ENCODE measurements around the gene PCYT1A. TPM values are rescaled to one million over a fixed set of nuclear protein-coding genes. Genes with fewer than 3 reads are reported as not detected.
"Not testable (repeated sequence)": the region's sequence is repeated elsewhere in the genome, so short reads cannot be mapped to it uniquely, and the experiment has no call there.

The PCYT1A gene
- total RNA-seq, 2 donors from 2014 or later, result 41.8 to 78.3 TPM

GRCh38 chr3:196207159-196207832 is 80.2 kb downstream of the PCYT1A start:
- Histone ChIP-seq H3K4me1 (replicated peaks) (no peaks in the 10 kb centered on the region), H3K9me3 (no peaks in the 10 kb centered on the region), H3K27ac (no peak overlapping the region), H3K4me3 (peak overlapping the region; percentile 10 to 16), H3K36me3 (no peaks in the 10 kb centered on the region), H3K27me3 (replicated peaks; ENCODE audit: insufficient read depth) (no peaks in the 10 kb centered on the region)
- intact Hi-C loops (cut with DNase I), result no loop called here
- whole genome bisulfite sequencing, result 26% methylated on average over 30 of the region's 70 CpGs
- TF ChIP-seq POLR2A (IDR thresholded peaks at IDR 0.05), result no peak
- no peak for TF ChIP-seq POLR2AphosphoS5 (IDR thresholded peaks at IDR 0.05)
- TF ChIP-seq, protein P1, sequence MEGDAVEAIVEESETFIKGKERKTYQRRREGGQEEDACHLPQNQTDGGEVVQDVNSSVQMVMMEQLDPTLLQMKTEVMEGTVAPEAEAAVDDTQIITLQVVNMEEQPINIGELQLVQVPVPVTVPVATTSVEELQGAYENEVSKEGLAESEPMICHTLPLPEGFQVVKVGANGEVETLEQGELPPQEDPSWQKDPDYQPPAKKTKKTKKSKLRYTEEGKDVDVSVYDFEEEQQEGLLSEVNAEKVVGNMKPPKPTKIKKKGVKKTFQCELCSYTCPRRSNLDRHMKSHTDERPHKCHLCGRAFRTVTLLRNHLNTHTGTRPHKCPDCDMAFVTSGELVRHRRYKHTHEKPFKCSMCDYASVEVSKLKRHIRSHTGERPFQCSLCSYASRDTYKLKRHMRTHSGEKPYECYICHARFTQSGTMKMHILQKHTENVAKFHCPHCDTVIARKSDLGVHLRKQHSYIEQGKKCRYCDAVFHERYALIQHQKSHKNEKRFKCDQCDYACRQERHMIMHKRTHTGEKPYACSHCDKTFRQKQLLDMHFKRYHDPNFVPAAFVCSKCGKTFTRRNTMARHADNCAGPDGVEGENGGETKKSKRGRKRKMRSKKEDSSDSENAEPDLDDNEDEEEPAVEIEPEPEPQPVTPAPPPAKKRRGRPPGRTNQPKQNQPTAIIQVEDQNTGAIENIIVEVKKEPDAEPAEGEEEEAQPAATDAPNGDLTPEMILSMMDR (IDR thresholded peaks at IDR 0.05), result no peak
- DNase-seq (ENCODE audit: low spot score), result no peak

DNA sequence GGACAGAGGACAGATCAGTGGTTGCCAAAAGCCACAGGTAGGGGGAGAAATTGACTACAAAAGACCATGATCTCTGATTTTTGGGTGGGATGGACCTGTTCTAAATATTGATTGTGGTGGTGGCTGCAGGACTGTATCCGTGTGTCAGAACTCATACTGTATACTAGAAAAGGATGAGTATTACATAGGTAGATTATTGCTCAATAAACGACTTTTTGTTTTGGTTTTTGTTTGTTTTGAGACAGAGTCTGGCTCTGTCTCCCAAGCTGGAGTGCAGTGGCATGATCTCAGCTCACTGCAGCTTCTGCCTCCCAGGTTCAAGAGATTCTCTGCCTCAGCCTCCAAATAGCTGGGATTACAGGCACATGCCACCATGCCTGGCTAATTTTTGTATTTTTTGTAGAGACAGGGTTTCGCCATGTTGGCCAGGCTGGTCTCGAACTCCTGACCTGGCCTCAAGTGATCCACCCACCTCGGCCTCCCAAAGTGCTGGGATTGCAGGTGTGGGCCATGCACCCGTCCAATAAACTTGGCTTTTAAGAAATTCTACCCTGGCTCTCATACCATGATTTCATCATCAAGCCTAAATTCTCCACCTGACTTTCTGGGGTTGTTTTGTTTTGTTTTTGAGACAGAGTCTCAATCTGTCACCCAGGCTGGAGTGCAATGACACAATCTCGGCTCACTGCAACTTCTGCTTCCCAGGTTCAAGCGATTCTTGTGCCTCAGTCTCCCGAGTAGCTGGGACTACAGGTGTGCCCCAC is 81.9 kb downstream of the PCYT1A start:
- 84% methylated on average over 9 of the region's 9 CpGs for WGBS
- H3K4me3 ChIP-seq; H3K9me3 ChIP-seq; intact Hi-C loops (cut with DNase I); H3K36me3 ChIP-seq; H3K27ac ChIP-seq; DNase-seq (ENCODE audit: low spot score); H3K4me1 ChIP-seq (replicated peaks); H3K27me3 ChIP-seq (replicated peaks; ENCODE audit: insufficient read depth): not testable (repeated sequence)

GRCh38 chr3:196203846-196204245 is 83.7 kb downstream of the PCYT1A start:
- Histone ChIP-seq H3K27me3 (replicated peaks; ENCODE audit: insufficient read depth) (no peaks in the 10 kb centered on the region), H3K4me1 (replicated peaks) (no peaks in the 10 kb centered on the region), H3K9me3 (no peaks in the 10 kb centered on the region), H3K4me3 (no peak overlapping the region), H3K36me3 (no peaks in the 10 kb centered on the region), H3K27ac (no peak overlapping the region)
- intact Hi-C loops (cut with DNase I), result no loop called here
- 86% methylated on average over 3 of the region's 3 CpGs for WGBS
- DNase-seq (ENCODE audit: low spot score), result no peak
- no peak for TF ChIP-seq POLR2AphosphoS5 (IDR thresholded peaks at IDR 0.05)
- TF ChIP-seq, protein P1 (IDR thresholded peaks at IDR 0.05), result no peak
- TF ChIP-seq POLR2A (IDR thresholded peaks at IDR 0.05), result no peak

DNA sequence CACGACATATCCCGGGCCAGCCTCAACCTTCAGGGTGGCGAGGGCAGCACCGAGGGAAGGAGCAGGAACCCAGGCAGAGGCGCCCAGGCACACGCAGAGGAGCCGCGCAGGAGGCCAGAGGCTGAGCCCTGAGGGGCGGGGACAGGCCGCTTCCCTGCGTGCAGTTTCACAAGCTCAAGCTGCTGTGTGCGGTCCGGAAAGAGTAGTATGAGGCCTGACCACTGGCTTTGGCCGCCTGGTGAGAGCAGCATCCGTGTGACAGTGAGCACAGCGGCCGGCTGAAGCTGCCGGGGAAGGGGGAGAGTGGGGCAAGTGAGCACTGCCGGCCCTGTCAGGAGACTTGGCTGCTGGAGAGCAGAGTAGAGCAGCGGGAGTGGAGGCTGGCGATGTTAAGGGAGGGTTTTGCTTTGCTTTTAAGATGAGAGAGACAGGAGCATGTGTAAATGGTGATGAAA is 85.0 kb downstream of the PCYT1A start:
- no peak for DNase-seq (ENCODE audit: low spot score)
- Histone ChIP-seq H3K27me3 (replicated peaks; ENCODE audit: insufficient read depth) (no peaks in the 10 kb centered on the region), H3K9me3 (no peaks in the 10 kb centered on the region), H3K4me1 (replicated peaks) (no peaks in the 10 kb centered on the region), H3K27ac (no peak overlapping the region), H3K36me3 (no peaks in the 10 kb centered on the region), H3K4me3 (no peak overlapping the region)
- TF ChIP-seq POLR2A (IDR thresholded peaks at IDR 0.05) (no peak), POLR2AphosphoS5 (IDR thresholded peaks at IDR 0.05) (no peak)
- TF ChIP-seq, protein P1 (IDR thresholded peaks at IDR 0.05), result no peak
- intact Hi-C loops (cut with DNase I), result no loop called here
- 51% methylated on average over 21 of the region's 21 CpGs for WGBS

GRCh38 chr3:196198771-196199753 is 88.5 kb downstream of the PCYT1A start:
- intact Hi-C loops (cut with DNase I), result no loop called here
- 79% methylated on average over 18 of the region's 19 CpGs for WGBS
- no peak overlapping the region for H3K27ac ChIP-seq
- DNase-seq (ENCODE audit: low spot score), result no peak
- no peaks in the 10 kb centered on the region for H3K9me3 ChIP-seq
- no peak for TF ChIP-seq POLR2AphosphoS5 (IDR thresholded peaks at IDR 0.05)
- TF ChIP-seq, protein P1 (IDR thresholded peaks at IDR 0.05), result no peak
- TF ChIP-seq POLR2A (IDR thresholded peaks at IDR 0.05), result no peak
- no peak overlapping the region for H3K4me3 ChIP-seq
- H3K36me3 ChIP-seq, result no peaks in the 10 kb centered on the region
- H3K27me3 ChIP-seq (replicated peaks; ENCODE audit: insufficient read depth), result no peaks in the 10 kb centered on the region
- no peaks in the 10 kb centered on the region for H3K4me1 ChIP-seq (replicated peaks)

Data from prostate gland (tissue), 2 donors.